SK-N-SH (cell line): ENCODE results near the gene DLG2. TPM values are rescaled to one million over a fixed set of nuclear protein-coding genes. Genes with fewer than 3 reads are reported as not detected.

ENCODE experiments used
- CTCF ChIA-PET: fragments of 300-600, 350-600 bp; formaldehyde crosslinking; extraction: SDS; loops from one replicate; lab custom pipeline; 2021; lab: Yijun Ruan, JAX
- POLR2A ChIA-PET: fragments of 350-600 bp; sonication (Branson Sonifier 250); formaldehyde crosslinking; extraction: SDS; loops from one replicate; lab custom pipeline; 2020; ENCODE audit warnings: antibody characterized with exemption, inconsistent platforms; lab: Yijun Ruan, JAX
- DNase-seq: peaks from one replicate; pipeline ENCODE4 v3.0.0; 2012
- H2AFZ ChIP-seq: fragments of 200-600 bp; sonication (generic); 2 replicates; pipeline ENCODE4 v1.8.1; 2016; ENCODE audit warnings: antibody characterized with exemption, mild to moderate bottlenecking, low read depth
- H3F3A ChIP-seq: fragments of 200-600 bp; sonication (generic); replicated peaks from 2 replicates; pipeline ENCODE3; 2016; ENCODE audit warnings: antibody characterized with exemption, mild to moderate bottlenecking; ENCODE audit not compliant: insufficient read depth
- H3K27ac ChIP-seq, 2 experiments: fragments of 200-500 bp in 1 of 2; fragments of 200-600 bp in 1 of 2; sonication (Bioruptor generic) in 1 of 2; sonication (generic), shearing (Covaris generic) in 1 of 2; 2 replicates each; pipeline versions ENCODE4 v1.5.1 to v1.6.1; 2014 to 2016; ENCODE audit warnings: low read depth in 2 of 2, inconsistent platforms in 1 of 2, low read length in 1 of 2, mild to moderate bottlenecking in 1 of 2, mixed read lengths in 1 of 2
- H3K27me3 ChIP-seq: fragments of 200-600 bp; sonication (generic), shearing (Covaris generic); 2 replicates; pipeline ENCODE4 v1.6.1; 2016; ENCODE audit warnings: mixed run types; ENCODE audit not compliant: insufficient read depth
- H3K36me3 ChIP-seq, 2 experiments: fragments of 200-500 bp in 1 of 2; fragments of 200-600 bp in 1 of 2; sonication (Bioruptor generic) in 1 of 2; sonication (generic) in 1 of 2; replicated peaks in 1 of 2; 2 replicates each; pipeline versions ENCODE3 to v1.5.1; 2014 to 2016; ENCODE audit warnings: low read length in 1 of 2, mild to moderate bottlenecking in 1 of 2; ENCODE audit not compliant: insufficient read depth in 2 of 2, control insufficient read depth in 1 of 2
- H3K4me1 ChIP-seq, 2 experiments: fragments of 200-500 bp in 1 of 2; fragments of 200-600 bp in 1 of 2; sonication (Bioruptor generic) in 1 of 2; sonication (generic), shearing (Covaris generic) in 1 of 2; 2 replicates each; pipeline versions ENCODE4 v1.5.1 to v1.6.1; 2014 to 2016; ENCODE audit warnings: low read depth in 1 of 2, low read length in 1 of 2, mixed run types in 1 of 2; ENCODE audit not compliant: insufficient read depth in 2 of 2, control insufficient read depth in 1 of 2
- H3K4me2 ChIP-seq: fragments of 200-600 bp; sonication (generic), shearing (Covaris generic); 2 replicates; pipeline ENCODE4 v1.6.1; 2017; ENCODE audit warnings: mixed run types
- H3K4me3 ChIP-seq, 2 experiments: fragments of 200-500 bp in 1 of 2; fragments of 200-600 bp in 1 of 2; sonication (Bioruptor generic) in 1 of 2; sonication (generic), shearing (Covaris generic) in 1 of 2; 2 replicates each; pipeline versions ENCODE4 v1.5.1 to v1.8.1; 2014 to 2016; ENCODE audit warnings: low read depth in 2 of 2, inconsistent platforms in 1 of 2, low read length in 1 of 2, mild to moderate bottlenecking in 1 of 2, mixed read lengths in 1 of 2, moderate library complexity in 1 of 2
- H3K79me2 ChIP-seq: fragments of 200-600 bp; sonication (generic); 2 replicates; pipeline ENCODE4 v1.8.1; 2017; ENCODE audit warnings: mild to moderate bottlenecking; ENCODE audit not compliant: insufficient read depth
- H3K9ac ChIP-seq: fragments of 200-600 bp; sonication (generic); 2 replicates; pipeline ENCODE4 v1.6.1; 2017; ENCODE audit warnings: mixed run types
- H3K9me2 ChIP-seq: fragments of 200-600 bp; sonication (generic); 2 replicates; pipeline ENCODE4 v1.6.1; 2017; ENCODE audit warnings: mixed run types
- H3K9me3 ChIP-seq: fragments of 200-600 bp; sonication (generic); 2 replicates; pipeline ENCODE4 v1.6.1; 2017; ENCODE audit warnings: mixed run types, mild to moderate bottlenecking, moderate library complexity
- H4K20me1 ChIP-seq: fragments of 200-600 bp; sonication (generic); 2 replicates; pipeline ENCODE4 v1.6.1; 2017; ENCODE audit warnings: mild to moderate bottlenecking, mixed run types; ENCODE audit not compliant: insufficient read depth
- ELF1 ChIP-seq: IDR thresholded peaks from 2 replicates; pipeline ENCODE4 v1.4.0; 2012
- FOSL2 ChIP-seq: IDR thresholded peaks from 2 replicates; pipeline ENCODE4 v1.4.0; 2012; ENCODE audit warnings: low read depth, mild to moderate bottlenecking, moderate library complexity, borderline replicate concordance
- FOXJ3 ChIP-seq: sonication (generic); formaldehyde crosslinking; IDR thresholded peaks from 2 replicates; pipeline ENCODE4 v1.5.1; 2020; ENCODE audit warnings: mild to moderate bottlenecking, missing genetic modification reagents
- FOXM1 ChIP-seq: IDR thresholded peaks from 2 replicates; pipeline ENCODE4 v1.4.0; 2012; ENCODE audit warnings: low read depth, mild to moderate bottlenecking
- GABPA ChIP-seq: IDR thresholded peaks from 2 replicates; pipeline ENCODE4 v1.4.0; 2012; ENCODE audit warnings: low read depth, mild to moderate bottlenecking
- GATA2 ChIP-seq: sonication (generic); formaldehyde crosslinking; IDR thresholded peaks from 2 replicates; pipeline ENCODE4 v1.5.0; 2020; ENCODE audit warnings: mild to moderate bottlenecking, missing genetic modification reagents
- MEF2A ChIP-seq: IDR thresholded peaks from 2 replicates; pipeline ENCODE4 v1.4.0; 2012; ENCODE audit warnings: low read depth, borderline replicate concordance
- NFIC ChIP-seq: IDR thresholded peaks from 2 replicates; pipeline ENCODE4 v1.4.0; 2012; ENCODE audit warnings: borderline replicate concordance
- RAD21 ChIP-seq: IDR thresholded peaks from 2 replicates; pipeline ENCODE4 v1.6.1; 2012; ENCODE audit warnings: mild to moderate bottlenecking, low read length
- REST ChIP-seq: IDR thresholded peaks from 2 replicates; pipeline ENCODE4 v1.6.1; 2012; ENCODE audit warnings: mild to moderate bottlenecking, low read depth, low read length, moderate library complexity
- RFX5 ChIP-seq: IDR thresholded peaks from 2 replicates; pipeline ENCODE4 v1.6.1; 2012; ENCODE audit warnings: mild to moderate bottlenecking, improper control_type of control experiment, low read length
- SMC3 ChIP-seq: IDR thresholded peaks from 2 replicates; pipeline ENCODE4 v1.6.1; 2012; ENCODE audit warnings: low read depth, low read length, improper control_type of control experiment
- TAF1 ChIP-seq: IDR thresholded peaks from 2 replicates; pipeline ENCODE4 v1.6.1; 2012; ENCODE audit warnings: low read depth, mild to moderate bottlenecking, low read length, moderate library complexity, borderline replicate concordance
- TCF12 ChIP-seq: IDR thresholded peaks from 2 replicates; pipeline ENCODE4 v1.4.0; 2012
- TEAD4 ChIP-seq: IDR thresholded peaks from 2 replicates; pipeline ENCODE4 v1.4.0; 2012; ENCODE audit warnings: mild to moderate bottlenecking, borderline replicate concordance; ENCODE audit not compliant: insufficient read depth
- YY1 ChIP-seq: IDR thresholded peaks from 2 replicates; pipeline ENCODE4 v1.4.0; 2012; ENCODE audit warnings: low read depth, mild to moderate bottlenecking
- ZBTB33 ChIP-seq: IDR thresholded peaks from 2 replicates; pipeline ENCODE4 v1.4.0; 2012; ENCODE audit warnings: low read depth, borderline replicate concordance
- WGBS: methylation state at CpG from one replicate; pipeline ENCODE4 v1.1.6; 2017; ENCODE audit warnings: low lambda C conversion rate; 5-methylcytosine and 5-hydroxymethylcytosine counted together
- polyA plus RNA-seq, 3 experiments: library from polyadenylated mRNA; depleted of rRNA; stranded (reverse); fragments of >200 nt; gene quantifications; 2 replicates each; pipeline ENCODE4 v1.2.3, GENCODE V29; 2012
- TF ChIP-seq, protein P1 (sequence below): IDR thresholded peaks from 2 replicates; pipeline ENCODE4; 2012
- TF ChIP-seq, protein P2 (sequence below): fragments of 150-350 bp; IDR thresholded peaks from 2 replicates; pipeline ENCODE4 v1.6.1; 2016; ENCODE audit warnings: mild to moderate bottlenecking, low read depth, low read length

DLG2 gene
- polyA plus RNA-seq, 1 of the 3 experiments (the other 2 are of a cell fraction) = 0.21 TPM

GRCh38 chr11:84022201-84022600 is 1604.9 kb downstream of the DLG2 start:
- H3K27ac ChIP-seq = peak overlapping the region in 1 of 2 experiments; percentile 21; a peak in 1 of 4 replicates
- H3K4me3 ChIP-seq = no peak overlapping the region
- ChIA-PET CTCF (no interaction called here), POLR2A (no interaction called here)
- H3K9ac ChIP-seq = no peak overlapping the region
- WGBS = 61% methylated on average over 1 of the region's 1 CpG
- H3K4me2 ChIP-seq = no peak overlapping the region
- H3K79me2 ChIP-seq = no peaks in the 10 kb centered on the region
- no peaks in the 10 kb centered on the region for H3K27me3 ChIP-seq
- H3K9me2 ChIP-seq = no peaks in the 10 kb centered on the region; the same call in 1 of the 2 replicates
- H4K20me1 ChIP-seq = no peaks in the 10 kb centered on the region
- no peak for DNase-seq
- H3K9me3 ChIP-seq = no peaks in the 10 kb centered on the region
- no peaks in the 10 kb centered on the region for H3K36me3 ChIP-seq
- no peak for TF ChIP-seq GATA2 (CRISPR knock-in tag)
- no peak for TF ChIP-seq ZBTB33
- TF ChIP-seq FOSL2 = no peak
- peaks cover 0 to 4% of the 10 kb centered on the region in 2 experiments; a peak in 2 of 4 replicates for H3K4me1 ChIP-seq
- peak overlapping the region; percentile 75 for H2AFZ ChIP-seq
- H3F3A ChIP-seq = no peaks in the 10 kb centered on the region

- H3K4me1 ChIP-seq = peaks cover 0 to 4% of the 10 kb centered on the region in 2 experiments; a peak in 2 of 4 replicates
- no peaks in the 10 kb centered on the region for H3K27me3 ChIP-seq
- CTCF ChIA-PET = no interaction called here
- no peaks in the 10 kb centered on the region for H4K20me1 ChIP-seq
- H3K4me2 ChIP-seq = no peak overlapping the region
- WGBS = 59% methylated on average over 2 of the region's 2 CpGs
- no peak overlapping the region for H2AFZ ChIP-seq
- POLR2A ChIA-PET = no interaction called here
- H3K36me3 ChIP-seq = no peaks in the 10 kb centered on the region
- H3K27ac ChIP-seq = no peak overlapping the region
- H3K9me2 ChIP-seq = no peaks in the 10 kb centered on the region; the same call in 1 of the 2 replicates
- no peaks in the 10 kb centered on the region for H3F3A ChIP-seq
- H3K4me3 ChIP-seq = no peak overlapping the region
- no peaks in the 10 kb centered on the region for H3K79me2 ChIP-seq
- no peak for DNase-seq
- no peak overlapping the region for H3K9ac ChIP-seq
- H3K9me3 ChIP-seq = no peaks in the 10 kb centered on the region
- TF ChIP-seq TEAD4 (no peak), NFIC (no peak), GATA2 (CRISPR knock-in tag) (no peak), TAF1 (no peak), GABPA (no peak), ZBTB33 (no peak), SMC3 (no peak), MEF2A (no peak), FOXJ3 (CRISPR knock-in tag) (no peak), TCF12 (no peak), RFX5 (no peak), RAD21 (no peak), FOXM1 (no peak), REST (no peak), FOSL2 (no peak), ELF1 (no peak), YY1 (no peak)
- TF ChIP-seq, protein P1, sequence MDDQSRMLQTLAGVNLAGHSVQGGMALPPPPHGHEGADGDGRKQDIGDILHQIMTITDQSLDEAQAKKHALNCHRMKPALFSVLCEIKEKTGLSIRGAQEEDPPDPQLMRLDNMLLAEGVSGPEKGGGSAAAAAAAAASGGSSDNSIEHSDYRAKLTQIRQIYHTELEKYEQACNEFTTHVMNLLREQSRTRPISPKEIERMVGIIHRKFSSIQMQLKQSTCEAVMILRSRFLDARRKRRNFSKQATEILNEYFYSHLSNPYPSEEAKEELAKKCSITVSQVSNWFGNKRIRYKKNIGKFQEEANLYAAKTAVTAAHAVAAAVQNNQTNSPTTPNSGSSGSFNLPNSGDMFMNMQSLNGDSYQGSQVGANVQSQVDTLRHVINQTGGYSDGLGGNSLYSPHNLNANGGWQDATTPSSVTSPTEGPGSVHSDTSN = no peak
- TF ChIP-seq, protein P2, sequence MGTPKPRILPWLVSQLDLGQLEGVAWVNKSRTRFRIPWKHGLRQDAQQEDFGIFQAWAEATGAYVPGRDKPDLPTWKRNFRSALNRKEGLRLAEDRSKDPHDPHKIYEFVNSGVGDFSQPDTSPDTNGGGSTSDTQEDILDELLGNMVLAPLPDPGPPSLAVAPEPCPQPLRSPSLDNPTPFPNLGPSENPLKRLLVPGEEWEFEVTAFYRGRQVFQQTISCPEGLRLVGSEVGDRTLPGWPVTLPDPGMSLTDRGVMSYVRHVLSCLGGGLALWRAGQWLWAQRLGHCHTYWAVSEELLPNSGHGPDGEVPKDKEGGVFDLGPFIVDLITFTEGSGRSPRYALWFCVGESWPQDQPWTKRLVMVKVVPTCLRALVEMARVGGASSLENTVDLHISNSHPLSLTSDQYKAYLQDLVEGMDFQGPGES = no peak
These were observed 1605.9 kb downstream of the DLG2 start for GRCh38 chr11:84021291-84021690.
